NCI-H2227 (cell line): ENCODE results near the gene SESTD1.
"Not testable (repeated sequence)": the region's sequence is repeated elsewhere in the genome, so short reads cannot be mapped to it uniquely, and the experiment has no call there.

Experiments
- DNase-seq: peaks from one replicate; lab custom pipeline; 2025; ENCODE audit not compliant: unreplicated experiment; lab: John Stamatoyannopoulos, UW

The SESTD1 gene

GRCh38 chr2:179124282-179124681 is 140.3 kb downstream of the SESTD1 start:
- DNase-seq, result no peak

- no peak for DNase-seq
Measured at GRCh38 chr2:179123272-179123662, 141.4 kb downstream of the SESTD1 start.

GRCh38 chr2:179107737-179108136 is 156.9 kb downstream of the SESTD1 start:
- DNase-seq, result no peak

- peak; percentile 27 for DNase-seq
Measured at GRCh38 chr2:179106676-179107428, 157.8 kb downstream of the SESTD1 start.

GRCh38 chr2:179106342-179106675 is 158.3 kb downstream of the SESTD1 start:
- no peak for DNase-seq

- no peak for DNase-seq
Measured at GRCh38 chr2:179104736-179105135, 159.9 kb downstream of the SESTD1 start.

- no peak for DNase-seq
Measured at GRCh38 chr2:179098080-179098689, 166.4 kb downstream of the SESTD1 start.

GRCh38 chr2:179097131-179097530 is 167.5 kb downstream of the SESTD1 start:
- DNase-seq, result no peak

- no peak for DNase-seq
Measured at GRCh38 chr2:179096090-179096489, 168.5 kb downstream of the SESTD1 start.

GRCh38 chr2:179092912-179093311 is 171.7 kb downstream of the SESTD1 start:
- DNase-seq, result not testable (repeated sequence)

- no peak for DNase-seq
Measured at GRCh38 chr2:179082697-179083096, 181.9 kb downstream of the SESTD1 start.

GRCh38 chr2:179081954-179082353 is 182.7 kb downstream of the SESTD1 start:
- DNase-seq, result no peak

GRCh38 chr2:179072527-179072926 is 192.1 kb downstream of the SESTD1 start:
- DNase-seq, result no peak

GRCh38 chr2:179071810-179072355 is 192.7 kb downstream of the SESTD1 start:
- DNase-seq, result no peak

- DNase-seq, result no peak
Measured at GRCh38 chr2:179070895-179071294, 193.7 kb downstream of the SESTD1 start.

- no peak for DNase-seq
Measured at GRCh38 chr2:179069685-179070084, 194.9 kb downstream of the SESTD1 start.

- no peak for DNase-seq
Measured at GRCh38 chr2:179068991-179069643, 195.5 kb downstream of the SESTD1 start.

GRCh38 chr2:179059026-179059700 is 205.5 kb downstream of the SESTD1 start:
- no peak for DNase-seq

GRCh38 chr2:179057737-179058136 is 206.9 kb downstream of the SESTD1 start:
- peak; percentile 39 for DNase-seq

GRCh38 chr2:179053568-179053967 is 211.1 kb downstream of the SESTD1 start:
- not testable (repeated sequence) for DNase-seq
